Measurements from ENCODE around the gene UVSSA. TPM values are rescaled to one million over a fixed set of nuclear protein-coding genes. Genes with fewer than 3 reads are reported as not detected.

Gene UVSSA
- total RNA-seq, 3 donors from 2014 or later, result 17.2 to 20.5 (median 18.9) TPM

DNA sequence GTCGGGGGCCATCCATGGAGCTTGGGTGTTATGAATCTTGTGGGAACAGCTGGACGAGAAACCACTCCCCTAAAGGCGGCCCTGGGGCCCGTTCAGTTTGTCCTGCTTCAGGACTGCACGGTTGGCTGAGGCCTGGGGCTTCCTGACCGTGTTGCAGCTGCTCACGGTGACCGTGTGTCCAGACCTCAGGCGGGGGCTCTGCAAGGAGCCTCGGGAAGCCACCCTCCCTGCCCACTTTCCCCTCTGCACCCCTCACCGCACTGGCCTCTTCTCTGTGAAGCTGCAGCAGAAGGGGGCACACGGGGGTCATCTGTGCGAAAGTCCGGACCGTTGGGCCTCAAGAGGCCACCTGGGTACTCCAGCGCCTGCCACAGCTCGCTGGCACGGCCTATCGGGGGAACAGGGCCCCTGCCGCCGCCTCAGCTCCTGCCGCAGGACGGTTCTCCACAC is 29.4 kb downstream of the UVSSA start:
- H3K36me3 Mint-ChIP-seq (ENCODE audit: insufficient read depth), result peaks cover 19% of the 10 kb centered on the region
- H3K4me3 Mint-ChIP-seq, result no peak overlapping the region
- H3K27me3 Mint-ChIP-seq (ENCODE audit: low read depth), result no peaks in the 10 kb centered on the region
- no peak for DNase-seq
- ATAC-seq, result no peak
- H3K4me1 Mint-ChIP-seq (ENCODE audit: low read depth), result no peaks in the 10 kb centered on the region
- H3K9me3 Mint-ChIP-seq, result no peaks in the 10 kb centered on the region

DNA sequence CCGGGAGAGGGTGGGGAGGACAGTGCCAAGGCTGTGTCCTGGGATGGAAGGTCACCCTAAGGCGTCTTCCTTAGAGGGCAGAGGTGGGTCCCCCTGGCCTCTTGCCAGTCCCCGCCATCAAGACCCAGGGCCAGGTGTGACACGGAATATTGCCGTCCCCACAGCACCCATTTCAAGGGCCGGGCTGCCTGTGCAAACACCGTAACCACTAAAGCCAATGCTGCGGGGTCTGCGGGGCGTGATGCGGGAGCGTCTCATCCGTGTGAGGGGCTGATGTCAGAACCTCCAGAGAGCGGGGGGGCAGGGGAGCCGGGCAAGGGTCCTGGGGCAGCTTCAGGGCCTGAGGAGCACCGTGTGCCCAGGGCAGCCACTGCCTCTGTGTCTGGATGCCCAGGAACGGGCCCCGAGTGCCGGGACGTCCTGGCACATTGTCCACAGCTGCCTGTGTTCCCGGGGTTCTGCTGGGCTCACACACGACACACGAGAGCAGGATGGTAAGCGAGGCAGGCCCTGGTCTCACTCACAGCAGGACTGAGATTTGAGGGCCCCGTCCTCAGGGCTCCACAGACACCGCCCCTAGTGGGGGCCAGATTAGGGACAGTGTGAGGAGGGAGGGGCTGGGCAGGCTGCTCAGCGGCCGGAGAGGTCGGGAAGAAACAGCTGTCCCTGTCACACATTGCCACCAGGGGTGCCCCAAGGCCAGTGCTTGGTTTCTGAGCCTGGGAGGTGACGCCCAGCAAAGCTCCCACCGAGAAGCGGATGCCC is 30.0 kb downstream of the UVSSA start:
- DNase-seq, result no peak
- no peaks in the 10 kb centered on the region for H3K4me1 Mint-ChIP-seq (ENCODE audit: low read depth)
- H3K36me3 Mint-ChIP-seq (ENCODE audit: insufficient read depth), result peaks cover 17% of the 10 kb centered on the region

GRCh38 chr4:1377606-1378261 is 30.7 kb downstream of the UVSSA start:
- no peak for ATAC-seq
- Mint-ChIP-seq H3K4me1 (ENCODE audit: low read depth) (no peaks in the 10 kb centered on the region), H3K36me3 (ENCODE audit: insufficient read depth) (peaks cover 12% of the 10 kb centered on the region), H3K9me3 (no peaks in the 10 kb centered on the region), H3K4me3 (no peak overlapping the region), H3K27me3 (ENCODE audit: low read depth) (no peaks in the 10 kb centered on the region)
- DNase-seq, result no peak

More for the DNA sequence above, 30.0 kb downstream of the UVSSA start:
- no peak for ATAC-seq
- no peaks in the 10 kb centered on the region for H3K9me3 Mint-ChIP-seq
- H3K27me3 Mint-ChIP-seq (ENCODE audit: low read depth), result no peaks in the 10 kb centered on the region
- H3K4me3 Mint-ChIP-seq, result no peak overlapping the region

GRCh38 chr4:1378559-1379231 is 31.7 kb downstream of the UVSSA start:
- DNase-seq (no peak), ATAC-seq (no peak)
- peaks cover 4% of the 10 kb centered on the region for H3K36me3 Mint-ChIP-seq (ENCODE audit: insufficient read depth)
- H3K9me3 Mint-ChIP-seq, result no peaks in the 10 kb centered on the region
- H3K4me1 Mint-ChIP-seq (ENCODE audit: low read depth), result no peaks in the 10 kb centered on the region
- no peak overlapping the region for H3K4me3 Mint-ChIP-seq
- no peaks in the 10 kb centered on the region for H3K27me3 Mint-ChIP-seq (ENCODE audit: low read depth)

DNA sequence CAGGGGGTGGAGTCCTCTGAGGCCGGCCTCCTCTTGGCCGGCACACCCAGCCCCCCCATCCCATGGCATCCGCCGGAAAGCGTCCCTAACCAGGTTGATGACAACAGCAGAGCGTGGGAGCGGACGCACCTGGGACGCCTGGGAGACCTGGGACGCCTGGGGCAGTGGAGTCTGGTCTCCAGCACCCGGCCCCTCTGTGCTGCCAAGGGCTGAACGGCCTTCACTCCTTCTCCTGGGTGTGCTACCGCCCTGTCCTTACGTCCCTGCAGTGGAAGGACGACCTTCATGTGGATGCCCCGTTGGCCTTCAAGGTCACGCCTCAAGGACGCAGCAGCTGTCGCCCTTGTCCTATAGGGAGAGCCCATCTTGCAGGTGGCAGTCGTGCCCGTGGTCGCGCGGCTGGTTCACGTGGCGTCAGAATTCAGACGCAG is 32.4 kb downstream of the UVSSA start:
- Mint-ChIP-seq H3K4me1 (ENCODE audit: low read depth) (no peaks in the 10 kb centered on the region), H3K27me3 (ENCODE audit: low read depth) (no peaks in the 10 kb centered on the region), H3K36me3 (ENCODE audit: insufficient read depth) (peaks cover 4% of the 10 kb centered on the region), H3K9me3 (no peaks in the 10 kb centered on the region), H3K4me3 (no peak overlapping the region)
- DNase-seq (no peak), ATAC-seq (no peak)

- DNase-seq, result no peak
- H3K9me3 Mint-ChIP-seq, result no peaks in the 10 kb centered on the region
- peaks cover 6% of the 10 kb centered on the region for H3K36me3 Mint-ChIP-seq (ENCODE audit: insufficient read depth)
Measured at GRCh38 chr4:1379801-1380331, 32.9 kb downstream of the UVSSA start.

DNA sequence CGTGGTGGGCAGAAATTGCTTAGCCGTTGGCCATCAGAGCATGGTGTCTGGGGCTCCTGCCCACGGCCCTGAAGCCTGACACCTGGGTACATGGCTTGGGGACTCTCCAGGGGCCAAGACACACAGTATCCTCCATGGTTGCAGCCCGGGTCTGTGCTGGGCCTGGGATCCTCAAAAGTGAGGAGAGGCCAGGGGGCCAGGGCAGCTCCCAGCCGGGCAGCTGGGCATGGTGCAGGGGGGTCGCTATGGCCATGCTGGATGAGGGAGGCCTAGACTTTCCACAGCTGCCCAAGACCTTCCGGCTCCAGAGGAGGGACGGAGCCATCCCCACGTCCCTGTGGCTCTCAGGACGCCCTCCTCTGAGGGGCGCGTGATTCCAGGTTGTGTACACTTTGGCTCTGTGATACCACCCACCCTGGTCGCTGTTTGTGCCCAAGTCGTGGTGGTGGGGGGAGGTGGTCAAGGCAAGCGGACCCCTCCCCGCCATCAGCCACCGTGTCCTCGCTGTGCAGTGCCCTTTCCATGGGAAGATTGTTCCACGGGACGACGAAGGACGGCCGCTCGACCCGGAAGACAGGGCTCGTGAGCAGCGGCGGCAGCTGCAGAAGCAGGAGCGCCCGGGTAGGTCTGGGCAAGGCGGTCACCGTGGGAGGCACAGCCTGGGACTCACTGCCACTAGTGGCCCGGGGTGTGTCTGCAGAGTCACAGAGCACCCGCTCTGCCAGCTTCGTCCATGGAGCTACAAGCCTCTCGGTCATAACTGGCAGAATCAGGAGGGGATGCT is 33.6 kb downstream of the UVSSA start:
- H3K4me3 Mint-ChIP-seq, result no peak overlapping the region

More at GRCh38 chr4:1379801-1380331, 32.9 kb downstream of the UVSSA start:
- no peak for ATAC-seq
- no peaks in the 10 kb centered on the region for H3K27me3 Mint-ChIP-seq (ENCODE audit: low read depth)
- no peaks in the 10 kb centered on the region for H3K4me1 Mint-ChIP-seq (ENCODE audit: low read depth)
- no peak overlapping the region for H3K4me3 Mint-ChIP-seq

DNA sequence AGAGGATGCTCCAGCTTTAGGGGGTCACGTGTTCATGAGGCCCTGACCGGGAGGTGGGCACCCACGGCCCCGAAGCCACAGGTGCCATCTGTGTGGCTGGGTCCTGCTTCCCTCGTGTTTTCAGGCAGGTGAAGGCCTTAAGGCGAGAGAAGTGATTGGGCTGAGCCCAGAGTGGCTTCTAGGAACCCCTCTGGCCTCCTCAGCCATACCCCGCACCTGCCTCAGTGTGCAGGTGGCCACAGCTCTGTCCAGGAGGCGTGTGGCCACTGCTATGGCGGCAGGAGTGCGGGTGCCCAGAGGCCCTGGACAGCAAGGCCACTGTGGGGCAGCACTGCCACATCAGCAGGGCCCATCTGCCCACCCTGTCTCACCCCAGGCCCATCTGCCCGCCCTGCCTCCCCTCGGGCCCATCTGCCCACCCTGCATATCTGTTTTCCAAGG is 34.2 kb downstream of the UVSSA start:
- Mint-ChIP-seq H3K4me3 (no peak overlapping the region), H3K36me3 (ENCODE audit: insufficient read depth) (peaks cover 6% of the 10 kb centered on the region), H3K9me3 (no peaks in the 10 kb centered on the region), H3K27me3 (ENCODE audit: low read depth) (no peaks in the 10 kb centered on the region), H3K4me1 (ENCODE audit: low read depth) (no peaks in the 10 kb centered on the region)
- ATAC-seq, result no peak
- no peak for DNase-seq

More for the DNA sequence above, 33.6 kb downstream of the UVSSA start:
- H3K4me1 Mint-ChIP-seq (ENCODE audit: low read depth), result no peaks in the 10 kb centered on the region
- ATAC-seq (no peak), DNase-seq (no peak)
- no peaks in the 10 kb centered on the region for H3K9me3 Mint-ChIP-seq
- no peaks in the 10 kb centered on the region for H3K27me3 Mint-ChIP-seq (ENCODE audit: low read depth)
- H3K36me3 Mint-ChIP-seq (ENCODE audit: insufficient read depth), result peaks cover 6% of the 10 kb centered on the region

- no peaks in the 10 kb centered on the region for H3K9me3 Mint-ChIP-seq
- H3K27me3 Mint-ChIP-seq (ENCODE audit: low read depth), result no peaks in the 10 kb centered on the region
- no peaks in the 10 kb centered on the region for H3K4me1 Mint-ChIP-seq (ENCODE audit: low read depth)
- ATAC-seq (no peak), DNase-seq (no peak)
- H3K4me3 Mint-ChIP-seq, result no peak overlapping the region
- H3K36me3 Mint-ChIP-seq (ENCODE audit: insufficient read depth), result peaks cover 12% of the 10 kb centered on the region
Measured at GRCh38 chr4:1381944-1382541, 35.0 kb downstream of the UVSSA start.

DNA sequence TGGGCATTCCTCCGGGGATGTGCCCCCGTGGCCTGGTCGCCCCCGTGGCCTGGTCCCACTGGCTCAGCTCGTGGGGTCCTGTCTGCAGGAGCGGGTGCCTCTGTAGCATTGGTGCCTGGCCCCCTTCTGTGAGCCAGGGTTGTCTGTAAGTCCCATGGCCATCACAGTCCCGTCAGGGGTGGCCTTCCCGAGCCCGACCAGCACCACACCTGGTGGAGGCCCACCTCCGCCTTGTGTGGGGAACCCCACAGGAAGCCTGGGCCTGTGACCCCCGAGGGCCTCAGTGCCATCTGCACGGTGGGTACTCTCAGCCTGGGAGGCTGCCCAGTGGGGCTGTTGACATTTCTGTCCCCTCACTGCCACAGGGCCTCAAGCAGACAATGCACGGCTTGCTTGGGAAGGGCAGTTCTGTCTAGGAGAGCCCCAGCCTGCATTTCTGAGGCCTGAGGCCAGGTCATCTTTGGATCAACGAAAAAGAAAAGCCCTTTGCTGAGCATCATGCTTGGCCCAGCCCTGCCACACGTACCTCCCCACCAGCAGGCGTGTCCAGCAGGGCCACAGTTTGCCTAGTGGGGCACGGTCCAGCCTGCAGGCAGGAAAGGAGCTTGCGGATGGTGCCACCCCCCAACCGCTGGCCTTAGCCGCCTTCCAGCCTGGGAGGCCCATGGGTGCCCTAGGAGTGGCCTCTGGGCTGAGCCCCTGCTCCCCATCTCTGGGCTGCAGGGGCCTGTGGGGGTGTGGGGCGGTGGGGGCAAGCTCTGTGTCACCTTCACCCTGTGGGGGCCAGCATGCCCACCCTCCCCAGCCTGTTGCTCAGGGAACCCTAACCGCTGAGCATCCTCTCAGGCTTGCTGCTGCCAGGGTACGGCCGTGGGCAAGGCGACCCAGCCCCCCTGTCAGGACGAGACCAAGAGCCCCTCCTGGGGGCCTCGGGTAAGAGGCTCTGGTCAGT is 36.0 kb downstream of the UVSSA start:
- no peak for ATAC-seq
- Mint-ChIP-seq H3K27me3 (ENCODE audit: low read depth) (no peaks in the 10 kb centered on the region), H3K9me3 (no peaks in the 10 kb centered on the region), H3K4me1 (ENCODE audit: low read depth) (no peaks in the 10 kb centered on the region), H3K4me3 (no peak overlapping the region), H3K36me3 (ENCODE audit: insufficient read depth) (peaks cover 18% of the 10 kb centered on the region)
- no peak for DNase-seq

GRCh38 chr4:1383728-1384591 is 37.0 kb downstream of the UVSSA start:
- DNase-seq (no peak), ATAC-seq (no peak)
- Mint-ChIP-seq H3K9me3 (peaks cover 8% of the 10 kb centered on the region), H3K4me1 (ENCODE audit: low read depth) (no peaks in the 10 kb centered on the region), H3K36me3 (ENCODE audit: insufficient read depth) (peaks cover 26% of the 10 kb centered on the region), H3K27me3 (ENCODE audit: low read depth) (no peaks in the 10 kb centered on the region), H3K4me3 (no peak overlapping the region)
